ENCODE data around the gene TMEM44.
"Not testable (repeated sequence)": the region's sequence is repeated elsewhere in the genome, so short reads cannot be mapped to it uniquely, and the experiment has no call there.

Gene TMEM44

GRCh38 chr3:194549853-194550252 is 83.4 kb downstream of the TMEM44 start:
- DNase-seq = no peak

- no peak for DNase-seq
These were observed 84.6 kb downstream of the TMEM44 start for GRCh38 chr3:194548346-194549321.

GRCh38 chr3:194547042-194547441 is 86.2 kb downstream of the TMEM44 start:
- DNase-seq = no peak

GRCh38 chr3:194545538-194545937 is 87.7 kb downstream of the TMEM44 start:
- not testable (repeated sequence) for DNase-seq

GRCh38 chr3:194543550-194543949 is 89.7 kb downstream of the TMEM44 start:
- no peak for DNase-seq

GRCh38 chr3:194541483-194541882 is 91.7 kb downstream of the TMEM44 start:
- DNase-seq = no peak

- no peak for DNase-seq
These were observed 92.8 kb downstream of the TMEM44 start for GRCh38 chr3:194540274-194540905.

GRCh38 chr3:194539498-194539897 is 93.7 kb downstream of the TMEM44 start:
- no peak for DNase-seq

GRCh38 chr3:194537732-194538247 is 95.4 kb downstream of the TMEM44 start:
- DNase-seq = peak; percentile 60
